ENCODE measurements around the gene DYNC1LI2. TPM values are rescaled to one million over a fixed set of nuclear protein-coding genes. Genes with fewer than 3 reads are reported as not detected.

The DYNC1LI2 gene
- total and polyA plus RNA-seq, 2 experiments from 2014 or later: 80.6 to 173 TPM

DNA sequence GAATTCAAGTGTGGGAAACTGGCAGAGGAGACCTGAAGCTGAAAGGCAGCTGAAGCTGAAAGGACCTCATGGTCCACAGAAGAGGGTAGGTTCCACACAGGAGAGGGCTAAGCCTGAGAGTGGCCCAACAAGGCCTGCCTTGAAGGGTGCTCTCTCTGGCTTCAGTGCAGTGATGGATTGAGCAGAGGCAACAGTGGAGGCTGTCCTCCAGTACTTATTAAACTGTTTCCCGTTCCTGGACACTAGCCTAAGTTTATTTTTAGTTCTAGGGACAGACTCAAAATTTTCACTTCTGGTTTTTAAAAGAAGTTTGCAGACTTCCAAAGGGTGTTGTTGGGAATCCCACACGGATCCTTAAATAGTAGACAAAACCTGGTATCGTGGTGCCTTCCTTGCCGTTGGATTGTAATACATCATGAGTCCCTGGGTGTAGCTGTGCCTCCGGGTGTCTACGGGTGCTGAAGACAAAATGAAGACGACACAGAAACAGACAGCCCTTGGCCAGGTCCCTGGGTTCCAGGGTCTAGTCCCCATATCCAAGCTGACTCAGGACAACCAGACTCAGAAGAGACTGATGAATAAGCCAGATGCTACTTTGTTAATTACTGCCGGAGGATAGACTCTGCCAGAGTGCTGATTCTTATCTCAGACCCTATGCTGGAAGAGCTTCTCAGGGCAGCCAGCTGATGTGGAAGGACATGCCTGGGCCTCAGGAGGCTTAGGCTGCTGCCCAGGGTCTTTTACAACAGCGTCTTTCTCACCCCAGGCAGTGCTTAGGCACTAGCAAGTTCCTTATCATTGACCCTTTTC is 47.8 kb downstream of the DYNC1LI2 start:
- in situ Hi-C loops (cut with MboI): loop anchor here (10.0 kb wide), 1 partner anchor 89 kb away; no protein-coding TSS in a partner anchor
- 13 to 17% methylated on average over 9 of the region's 9 CpGs for WGBS, 2 experiments (ENCODE audit: low coverage in 1 of 2, low lambda C conversion rate in 2 of 2, missing lambda C conversion rate in 2 of 2)
- H3K4me2 ChIP-seq (ENCODE audit: unreplicated experiment): peak overlapping the region; percentile 20

GRCh38 chr16:66701516-66701915 is 49.9 kb downstream of the DYNC1LI2 start:
- peak; percentile 16 for DNase-seq
- no peak for TF ChIP-seq EZH2 (IDR thresholded peaks at IDR 0.05; ENCODE audit: insufficient read depth, poor library complexity, severe bottlenecking)
- no peak for TF ChIP-seq EZH2phosphoT487 (IDR thresholded peaks at IDR 0.05; ENCODE audit: insufficient read depth, low read depth)
- no peak overlapping the region for H3K9ac ChIP-seq
- H4K20me1 ChIP-seq (ENCODE audit: insufficient read depth): no peaks in the 10 kb centered on the region
- H3F3A ChIP-seq (ENCODE audit: insufficient read depth): 0 out of 2 replicates have a peak, but pooled peaks cover 7% of the 10 kb centered on the region
- no peaks in the 10 kb centered on the region for H3K27me3 ChIP-seq (replicated peaks; ENCODE audit: insufficient read depth)
- WGBS, 2 experiments (ENCODE audit: low coverage in 1 of 2, low lambda C conversion rate in 2 of 2, missing lambda C conversion rate in 2 of 2): 87 to 98% methylated on average over 2 of the region's 2 CpGs
- no peak overlapping the region for H3K4me2 ChIP-seq (ENCODE audit: unreplicated experiment)
- no peak overlapping the region for H3K4me3 ChIP-seq
- no peaks in the 10 kb centered on the region for H3K79me2 ChIP-seq (ENCODE audit: insufficient read depth)
- H2AFZ ChIP-seq: no peak overlapping the region
- H3K4me1 ChIP-seq (ENCODE audit: insufficient read depth): 0 out of 2 replicates have a peak, but pooled peaks cover 5% of the 10 kb centered on the region
- no peaks in the 10 kb centered on the region for H3K36me3 ChIP-seq (ENCODE audit: low read depth)
- H3K9me2 ChIP-seq (ENCODE audit: insufficient read depth): no peaks in the 10 kb centered on the region
- in situ Hi-C loops (cut with MboI): loop anchor here (10.0 kb wide), 1 partner anchor 87 kb away; no protein-coding TSS in a partner anchor
- H3K9me3 ChIP-seq (ENCODE audit: low read depth): no peaks in the 10 kb centered on the region
- no peak overlapping the region for H3K27ac ChIP-seq

More for the DNA sequence above, 47.8 kb downstream of the DYNC1LI2 start:
- Histone ChIP-seq H3K4me1 (ENCODE audit: insufficient read depth) (0 out of 2 replicates have a peak, but pooled peaks cover 5% of the 10 kb centered on the region), H3K4me3 (no peak overlapping the region), H3K27ac (no peak overlapping the region), H3K9me3 (ENCODE audit: low read depth) (no peaks in the 10 kb centered on the region), H3K9ac (no peak overlapping the region), H3K36me3 (ENCODE audit: low read depth) (no peaks in the 10 kb centered on the region), H3K27me3 (replicated peaks; ENCODE audit: insufficient read depth) (no peaks in the 10 kb centered on the region), H3K79me2 (ENCODE audit: insufficient read depth) (no peaks in the 10 kb centered on the region), H3K9me2 (ENCODE audit: insufficient read depth) (no peaks in the 10 kb centered on the region), H3F3A (ENCODE audit: insufficient read depth) (0 out of 2 replicates have a peak, but pooled peaks cover 7% of the 10 kb centered on the region), H2AFZ (peak overlapping the region; percentile 53), H4K20me1 (ENCODE audit: insufficient read depth) (no peaks in the 10 kb centered on the region)
- DNase-seq: peak; percentile 65
- TF ChIP-seq EZH2phosphoT487 (IDR thresholded peaks at IDR 0.05; ENCODE audit: insufficient read depth, low read depth): no peak
- no peak for TF ChIP-seq EZH2 (IDR thresholded peaks at IDR 0.05; ENCODE audit: insufficient read depth, poor library complexity, severe bottlenecking)

- H3K79me2 ChIP-seq (ENCODE audit: insufficient read depth): peaks cover under 1% of the 10 kb centered on the region
- no peak for DNase-seq
- no peak overlapping the region for H2AFZ ChIP-seq
- H3K36me3 ChIP-seq (ENCODE audit: low read depth): no peaks in the 10 kb centered on the region
- 90 to 94% methylated on average over 2 of the region's 2 CpGs for WGBS, 2 experiments (ENCODE audit: low coverage in 1 of 2, low lambda C conversion rate in 2 of 2, missing lambda C conversion rate in 2 of 2)
- no peaks in the 10 kb centered on the region for H3K9me2 ChIP-seq (ENCODE audit: insufficient read depth)
- no peaks in the 10 kb centered on the region for H3K27me3 ChIP-seq (replicated peaks; ENCODE audit: insufficient read depth)
- H3F3A ChIP-seq (ENCODE audit: insufficient read depth): 0 out of 2 replicates have a peak, but pooled peaks cover 7% of the 10 kb centered on the region
- H3K27ac ChIP-seq: no peak overlapping the region
- H3K4me3 ChIP-seq: no peak overlapping the region
- H4K20me1 ChIP-seq (ENCODE audit: insufficient read depth): no peaks in the 10 kb centered on the region
- no peaks in the 10 kb centered on the region for H3K9me3 ChIP-seq (ENCODE audit: low read depth)
- in situ Hi-C loops (cut with MboI): loop anchor here (10.0 kb wide), 1 partner anchor 86 kb away; no protein-coding TSS in a partner anchor
- H3K4me1 ChIP-seq (ENCODE audit: insufficient read depth): peaks cover 7% of the 10 kb centered on the region; the same call in 1 of the 2 replicates
- H3K9ac ChIP-seq: no peak overlapping the region
- H3K4me2 ChIP-seq (ENCODE audit: unreplicated experiment): no peak overlapping the region
- TF ChIP-seq EZH2phosphoT487 (IDR thresholded peaks at IDR 0.05; ENCODE audit: insufficient read depth, low read depth): no peak
- TF ChIP-seq EZH2 (IDR thresholded peaks at IDR 0.05; ENCODE audit: insufficient read depth, poor library complexity, severe bottlenecking): no peak
These were observed 50.4 kb downstream of the DYNC1LI2 start for GRCh38 chr16:66701026-66701425.

GRCh38 chr16:66699898-66700297 is 51.5 kb downstream of the DYNC1LI2 start:
- Histone ChIP-seq H3K9ac (no peak overlapping the region), H3K9me3 (ENCODE audit: low read depth) (no peaks in the 10 kb centered on the region), H4K20me1 (ENCODE audit: insufficient read depth) (no peaks in the 10 kb centered on the region), H3K4me3 (no peak overlapping the region), H3K36me3 (ENCODE audit: low read depth) (no peaks in the 10 kb centered on the region), H3K27me3 (replicated peaks; ENCODE audit: insufficient read depth) (no peaks in the 10 kb centered on the region), H2AFZ (no peak overlapping the region), H3K79me2 (ENCODE audit: insufficient read depth) (peaks cover 11% of the 10 kb centered on the region), H3K27ac (no peak overlapping the region), H3K4me2 (ENCODE audit: unreplicated experiment) (no peak overlapping the region), H3K9me2 (ENCODE audit: insufficient read depth) (no peaks in the 10 kb centered on the region), H3K4me1 (ENCODE audit: insufficient read depth) (peaks cover 13% of the 10 kb centered on the region; the same call in 1 of the 2 replicates), H3F3A (ENCODE audit: insufficient read depth) (0 out of 2 replicates have a peak, but pooled peaks cover 7% of the 10 kb centered on the region)
- TF ChIP-seq EZH2phosphoT487 (IDR thresholded peaks at IDR 0.05; ENCODE audit: insufficient read depth, low read depth) (no peak), EZH2 (IDR thresholded peaks at IDR 0.05; ENCODE audit: insufficient read depth, poor library complexity, severe bottlenecking) (no peak)
- 58 to 62% methylated on average over 1 of the region's 1 CpG for WGBS, 2 experiments (ENCODE audit: low coverage in 1 of 2, low lambda C conversion rate in 2 of 2, missing lambda C conversion rate in 2 of 2)
- no peak for DNase-seq
- in situ Hi-C loops (cut with MboI): loop anchor here (10.0 kb wide), 1 partner anchor 85 kb away; no protein-coding TSS in a partner anchor

Measured in GM23248 (cell line).